GM19438 (cell line): Measurements from ENCODE around the gene ARHGAP18.

Source experiments
- ATAC-seq: cut with Tn5 transposase; IDR thresholded peaks from one replicate; pipeline ENCODE4 v1.9.1; 2021; ENCODE audit warnings: low read depth; ENCODE audit not compliant: unreplicated experiment

The ARHGAP18 gene

DNA sequence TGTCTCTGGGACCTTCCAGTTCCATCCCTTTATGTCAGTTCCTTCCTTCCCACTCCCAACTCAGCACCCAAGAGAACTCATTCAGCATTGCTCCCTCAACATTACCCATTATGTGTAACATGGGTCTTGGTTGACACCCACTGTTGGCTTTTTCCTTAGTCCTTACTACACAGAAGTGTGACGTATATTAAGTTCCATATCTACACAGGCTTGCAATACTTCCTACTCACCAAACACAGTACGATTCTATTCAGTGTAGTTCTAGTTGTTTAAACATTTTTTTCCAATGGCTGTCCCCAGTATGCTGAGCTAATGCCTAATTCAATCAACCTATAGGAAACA lies 37.7 kb downstream of the ARHGAP18 start:
- ATAC-seq, result peak; percentile 2

DNA sequence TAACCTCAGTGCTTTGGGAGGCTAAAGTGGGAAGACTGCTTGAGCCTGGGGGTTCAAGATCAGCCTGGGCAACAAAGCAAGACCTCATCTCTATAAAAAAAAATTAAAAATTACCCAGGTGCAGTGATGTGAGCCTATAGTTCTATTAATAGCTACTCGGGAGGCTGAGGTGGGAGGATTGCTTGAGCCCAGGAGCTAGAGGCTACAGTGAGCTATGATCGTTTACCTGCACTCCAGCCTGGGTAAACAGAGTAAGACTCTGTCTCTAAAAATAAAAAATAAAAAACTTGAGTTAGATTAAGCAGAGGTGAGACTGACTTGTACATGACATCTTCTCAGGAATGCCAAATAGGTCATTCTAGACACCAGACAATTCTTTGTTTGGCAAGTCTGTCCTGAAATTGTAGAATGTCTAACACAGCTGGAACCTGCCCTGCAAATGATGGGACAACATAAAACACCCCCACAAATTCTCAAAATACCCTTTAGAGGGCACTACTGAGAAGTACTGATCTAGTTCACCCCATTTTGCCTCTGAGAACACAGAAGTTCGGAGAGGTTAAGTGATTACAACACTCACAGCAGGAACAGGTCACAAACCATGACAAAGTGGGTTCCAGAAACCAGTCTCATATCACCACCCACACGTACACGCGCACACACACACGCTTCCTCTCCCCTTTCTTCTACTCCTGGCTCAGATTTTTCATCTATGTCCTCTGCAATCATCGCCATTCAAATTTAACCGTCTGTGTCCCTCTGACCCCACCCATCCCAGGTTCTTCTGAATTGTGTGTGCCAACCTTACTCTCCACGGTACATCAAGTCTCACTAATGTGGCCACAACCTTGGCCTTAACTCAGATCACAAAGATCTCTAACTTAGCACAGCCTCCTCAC lies 38.3 kb downstream of the ARHGAP18 start:
- ATAC-seq, result peak; percentile 76

DNA sequence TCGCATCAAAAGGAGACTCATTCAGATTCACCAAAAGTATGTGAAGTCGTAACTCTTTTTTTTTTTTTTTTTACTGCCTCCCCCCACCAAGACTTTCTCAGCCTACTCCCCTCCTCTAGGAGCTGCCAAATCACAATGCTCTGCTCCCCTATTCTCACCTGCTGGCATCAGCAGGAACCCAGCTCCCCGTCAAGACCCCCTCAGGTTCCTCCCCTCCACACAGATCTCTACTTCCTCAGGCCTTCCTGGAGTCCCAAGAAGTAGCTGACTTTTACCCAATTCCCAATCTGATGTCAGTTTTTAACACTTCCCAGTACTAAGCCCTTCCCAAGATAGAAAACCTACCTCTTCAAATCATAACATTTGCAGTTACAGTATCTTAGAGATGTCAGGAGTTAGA lies 39.3 kb downstream of the ARHGAP18 start:
- ATAC-seq, result no peak

DNA sequence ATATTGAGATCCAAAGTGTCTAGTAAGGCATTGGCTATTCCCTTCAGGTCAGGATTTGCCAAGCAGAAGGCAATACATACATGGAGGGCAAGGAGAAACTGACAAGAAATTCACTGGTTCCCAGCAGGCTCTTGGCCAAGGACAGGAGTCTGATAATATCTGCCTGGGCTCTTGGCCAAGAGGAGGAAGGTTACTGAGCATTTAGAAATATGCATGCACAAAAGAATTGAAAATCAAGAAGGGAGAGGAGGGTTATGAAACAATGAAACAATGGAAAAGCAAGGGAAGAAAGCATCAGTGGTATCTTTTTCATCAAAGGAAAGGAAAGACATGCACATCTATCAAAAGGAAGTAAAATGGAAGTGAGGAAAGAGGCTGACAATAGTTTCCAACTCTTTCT lies 42.4 kb downstream of the ARHGAP18 start:
- no peak for ATAC-seq

DNA sequence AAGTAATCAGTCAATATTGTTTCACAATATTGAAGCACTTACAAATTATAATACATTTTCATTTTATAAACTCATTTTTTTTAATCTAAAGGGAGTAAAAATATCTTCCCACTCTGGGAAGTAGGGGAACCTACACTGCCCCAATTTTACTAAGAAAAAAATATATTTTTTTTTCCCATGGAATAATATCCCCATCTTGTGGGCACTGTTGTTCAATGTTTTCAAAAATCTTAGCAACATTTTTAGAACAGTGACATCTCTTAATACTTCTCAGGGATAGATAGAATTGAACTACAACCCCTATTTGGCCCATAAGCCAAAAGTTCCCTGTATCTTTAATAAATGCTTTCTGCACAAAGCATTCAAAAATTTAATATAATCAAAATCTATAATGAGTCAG lies 42.9 kb downstream of the ARHGAP18 start:
- no peak for ATAC-seq

DNA sequence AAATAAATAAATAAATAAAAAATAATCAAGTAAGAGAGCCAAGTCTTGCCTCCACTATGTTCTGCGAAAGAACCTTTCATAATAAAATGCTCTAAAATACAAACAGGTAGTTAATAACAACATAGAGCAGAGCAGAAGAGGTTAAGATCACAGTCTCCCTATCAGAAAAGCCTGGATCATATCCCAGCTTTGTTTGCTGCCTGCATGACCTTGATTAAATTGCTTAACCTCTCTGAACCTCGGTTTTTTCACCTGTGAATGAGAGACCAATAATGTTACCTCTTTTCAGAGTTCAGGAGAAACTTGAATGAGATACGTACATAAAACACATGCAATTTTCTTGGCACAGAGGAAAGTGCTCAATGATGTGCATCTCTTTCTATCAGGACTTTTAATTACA lies 44.4 kb downstream of the ARHGAP18 start:
- no peak for ATAC-seq

DNA sequence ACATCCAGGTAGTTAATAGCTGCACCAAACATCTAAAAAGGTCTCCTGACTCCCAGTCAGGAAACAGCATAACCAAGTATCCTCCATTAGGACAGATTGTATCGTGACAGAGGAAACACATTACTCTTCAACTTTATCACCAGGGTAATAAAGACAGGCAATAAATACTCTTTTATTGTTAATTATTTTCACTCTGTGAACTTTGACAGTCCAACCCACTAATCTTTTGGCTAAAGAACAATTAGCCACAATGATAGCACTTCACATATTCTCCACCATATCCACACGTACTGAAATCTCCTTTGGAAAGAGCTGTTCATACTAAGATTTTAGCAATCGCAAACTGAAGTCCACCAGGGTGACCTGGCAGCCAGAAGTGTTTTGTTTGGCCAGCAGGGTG lies 46.4 kb downstream of the ARHGAP18 start:
- ATAC-seq, result no peak

DNA sequence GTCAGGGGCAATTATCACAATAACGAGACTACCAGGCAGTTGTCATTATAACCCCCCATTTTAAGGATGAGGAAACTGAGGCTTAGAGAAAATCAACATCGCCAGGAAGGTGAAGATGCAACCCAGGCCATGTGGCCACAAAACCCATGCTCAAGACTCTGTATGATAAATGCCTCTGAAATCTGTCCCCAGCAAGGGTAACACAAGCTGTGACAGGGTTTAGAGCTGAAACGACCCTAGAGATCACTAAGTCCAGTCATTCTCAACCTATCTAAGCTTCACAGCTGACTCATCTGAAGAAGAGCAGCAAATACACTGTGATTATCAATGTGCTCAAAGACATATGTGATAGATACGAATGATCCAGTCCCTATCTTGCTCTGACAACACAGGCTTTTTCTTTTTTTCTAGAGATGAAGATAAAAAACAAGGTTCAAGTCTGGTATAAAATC lies 47.0 kb downstream of the ARHGAP18 start:
- ATAC-seq, result no peak

DNA sequence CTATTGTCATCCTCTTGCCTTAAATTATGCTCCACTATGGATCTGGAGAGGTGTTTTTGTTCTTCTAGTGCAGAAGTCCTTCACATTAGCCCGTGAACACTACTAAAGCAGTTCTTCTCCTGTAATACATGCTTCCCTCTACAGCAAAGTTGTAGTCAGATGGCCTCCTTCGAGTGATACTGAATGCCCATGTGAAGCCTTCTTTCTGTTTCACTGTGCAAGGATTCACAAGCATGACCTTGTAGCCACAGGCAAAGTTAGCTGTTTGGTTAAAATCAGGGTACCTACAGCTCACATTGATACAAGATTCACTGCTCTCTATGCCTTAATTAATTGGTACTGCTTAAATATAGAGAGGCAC lies 47.6 kb downstream of the ARHGAP18 start:
- peak; percentile 70 for ATAC-seq

DNA sequence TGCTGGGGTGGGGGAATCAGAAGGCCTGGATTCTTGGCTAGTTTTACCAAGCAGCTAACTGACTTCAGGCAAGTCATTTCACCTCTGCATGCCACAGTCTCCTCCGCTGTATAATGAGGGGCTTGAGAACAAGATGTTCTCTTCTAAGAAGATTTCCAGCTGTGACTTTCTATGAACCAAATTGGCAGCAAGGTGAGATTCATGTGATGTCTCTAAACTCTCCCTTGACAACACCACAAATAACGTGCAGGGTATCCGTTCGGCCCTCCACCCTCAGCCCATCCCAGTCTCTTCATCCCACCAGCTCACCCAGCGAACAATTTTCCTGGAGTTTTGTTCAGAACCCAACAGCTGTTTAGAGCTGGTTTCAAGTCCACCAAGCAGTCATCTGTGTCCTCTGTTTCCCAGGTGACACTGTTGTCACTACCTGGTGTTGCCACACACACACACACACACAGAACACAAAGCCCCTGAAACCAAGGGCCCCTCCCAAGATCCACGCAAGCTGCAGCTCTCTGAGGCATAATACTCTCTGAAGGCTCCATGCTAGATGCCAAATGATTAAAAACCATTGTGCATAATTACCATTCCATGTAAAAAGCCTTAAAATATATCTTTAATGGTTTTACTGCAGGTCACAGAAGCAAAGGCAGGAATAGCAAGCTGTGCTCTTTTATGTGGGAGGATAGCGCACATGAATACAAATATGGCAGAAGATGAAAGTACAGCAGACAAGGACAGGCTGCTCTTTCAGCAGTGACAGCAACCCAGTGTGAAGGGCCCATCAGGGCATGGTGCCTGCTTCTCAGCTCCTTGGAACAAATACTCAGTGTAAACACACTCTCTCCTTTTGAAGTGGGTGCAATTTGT lies 48.2 kb downstream of the ARHGAP18 start:
- peak; percentile 10 for ATAC-seq

DNA sequence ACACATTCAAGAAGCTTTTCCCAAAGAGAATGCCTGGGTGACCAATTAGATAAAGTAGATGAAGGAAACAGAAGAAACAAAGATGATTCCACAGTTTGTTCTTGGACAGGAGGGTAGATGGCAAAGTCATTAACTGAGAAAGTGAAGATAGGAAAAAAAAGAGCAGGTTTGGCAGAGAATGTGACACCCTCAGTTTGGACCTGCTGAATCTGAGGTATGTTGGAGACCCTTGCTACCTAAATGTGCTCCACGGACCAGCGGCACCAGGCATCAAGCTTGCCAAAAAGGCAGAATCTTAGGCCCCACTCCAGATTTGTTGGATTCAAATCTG lies 49.7 kb downstream of the ARHGAP18 start:
- no peak for ATAC-seq

DNA sequence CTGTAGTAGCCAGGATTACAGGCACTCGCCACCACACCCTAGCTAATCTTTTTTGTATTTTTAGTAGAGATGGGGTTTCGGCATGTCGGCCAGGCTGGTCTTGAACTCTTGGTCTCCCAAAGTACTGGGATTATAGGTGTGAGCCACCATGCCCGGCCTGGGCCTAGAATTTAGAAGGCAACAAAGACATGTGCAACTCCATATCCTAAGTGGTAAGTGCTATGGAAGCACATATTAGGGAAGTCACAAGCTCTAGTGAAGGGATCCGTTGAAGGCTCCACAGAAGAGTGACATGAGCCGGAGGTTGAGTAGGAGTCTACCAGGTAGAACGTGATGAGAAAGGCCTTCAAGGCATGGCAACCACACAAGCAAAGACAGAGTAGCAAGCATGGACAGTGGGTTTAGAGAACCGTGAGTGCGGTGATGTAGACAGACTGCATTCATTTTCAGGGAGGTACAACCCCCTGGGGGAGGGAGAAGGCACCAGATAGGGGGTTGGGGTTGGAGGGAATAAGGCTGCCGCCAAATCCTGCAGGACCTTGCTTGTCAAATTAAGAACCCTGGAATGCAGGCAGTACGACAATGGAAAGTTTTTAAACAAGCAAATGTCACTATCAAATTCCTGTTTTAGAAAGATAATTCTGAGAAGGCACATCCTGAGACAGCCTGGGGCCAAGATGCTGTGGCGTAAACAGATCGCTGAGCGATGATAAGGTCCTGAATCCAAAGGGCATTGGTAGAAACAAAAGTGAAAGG lies 50.2 kb downstream of the ARHGAP18 start:
- no peak for ATAC-seq

DNA sequence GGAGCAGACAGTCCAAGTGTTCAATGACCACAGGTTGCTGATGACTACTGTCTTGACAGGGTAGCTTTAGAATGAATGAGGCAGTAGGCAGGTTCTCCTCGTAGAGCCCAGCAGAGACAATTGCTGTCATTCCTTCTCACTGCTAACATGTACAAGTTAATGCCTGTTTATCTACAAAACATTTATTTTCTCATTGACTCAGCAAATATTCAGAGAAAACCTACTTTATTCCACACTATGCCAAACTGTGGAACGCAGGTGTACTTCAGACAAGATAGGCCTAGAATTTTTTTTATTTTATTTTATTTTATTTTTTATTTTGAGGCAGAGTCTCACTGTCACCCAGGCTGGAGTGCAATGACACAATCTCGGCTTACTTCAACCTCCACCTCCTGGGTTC lies 50.8 kb downstream of the ARHGAP18 start:
- no peak for ATAC-seq

DNA sequence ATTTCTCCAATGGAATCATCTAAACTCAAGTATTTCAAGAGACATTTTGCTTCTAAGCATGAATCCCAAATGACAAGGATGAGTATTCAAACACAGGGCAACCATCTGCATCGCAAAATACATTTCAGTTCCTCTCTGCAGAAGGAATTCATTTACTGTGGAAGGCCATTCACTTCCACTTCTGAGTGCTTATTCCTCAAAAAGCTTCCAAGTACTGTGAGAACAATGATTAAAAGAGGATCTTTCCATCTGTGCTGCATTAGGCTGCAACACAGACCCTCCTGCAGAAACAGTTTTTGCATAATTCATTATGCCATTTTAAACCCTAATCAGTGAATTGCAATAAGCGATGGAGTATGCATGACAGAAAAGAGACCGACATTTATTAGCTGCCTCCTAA lies 52.5 kb downstream of the ARHGAP18 start:
- no peak for ATAC-seq

DNA sequence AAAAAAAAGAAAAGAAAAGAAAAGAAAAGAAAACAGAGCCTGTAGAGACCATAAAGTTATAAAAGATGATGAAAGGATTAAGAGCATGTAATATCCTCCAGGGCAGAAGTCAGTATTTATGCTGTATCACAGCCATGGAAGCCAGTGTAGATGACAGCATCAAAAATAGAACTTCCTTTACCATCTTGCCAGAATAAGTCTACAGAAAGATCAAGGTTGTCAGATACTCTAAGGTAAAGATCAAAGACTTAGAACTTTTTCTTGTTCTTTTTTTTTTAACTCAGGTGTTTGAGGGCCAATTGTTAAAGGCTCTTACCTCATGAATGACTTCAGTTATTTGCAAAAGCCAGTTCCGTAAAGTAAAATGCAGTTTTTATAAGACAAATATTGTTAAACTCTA lies 54.6 kb downstream of the ARHGAP18 start:
- ATAC-seq, result no peak

DNA sequence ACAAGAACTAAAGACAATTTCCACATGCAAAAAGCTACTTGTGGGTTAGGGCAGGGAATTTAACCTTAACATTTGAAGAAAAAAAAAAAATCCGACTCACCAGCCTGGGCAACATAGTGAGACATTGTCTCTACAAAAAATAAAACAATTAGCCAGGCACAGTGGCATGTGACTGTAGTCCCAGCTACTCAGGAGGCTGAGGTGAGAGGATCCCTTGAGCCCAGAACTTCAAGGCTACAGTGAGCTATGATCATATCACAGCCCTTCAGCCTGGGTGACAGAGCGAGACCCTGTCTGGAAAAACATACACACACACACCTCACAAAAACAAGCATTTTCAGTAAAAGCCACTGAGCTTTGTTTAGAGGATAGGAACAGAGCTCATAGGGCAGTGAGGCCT lies 56.2 kb downstream of the ARHGAP18 start:
- no peak for ATAC-seq

DNA sequence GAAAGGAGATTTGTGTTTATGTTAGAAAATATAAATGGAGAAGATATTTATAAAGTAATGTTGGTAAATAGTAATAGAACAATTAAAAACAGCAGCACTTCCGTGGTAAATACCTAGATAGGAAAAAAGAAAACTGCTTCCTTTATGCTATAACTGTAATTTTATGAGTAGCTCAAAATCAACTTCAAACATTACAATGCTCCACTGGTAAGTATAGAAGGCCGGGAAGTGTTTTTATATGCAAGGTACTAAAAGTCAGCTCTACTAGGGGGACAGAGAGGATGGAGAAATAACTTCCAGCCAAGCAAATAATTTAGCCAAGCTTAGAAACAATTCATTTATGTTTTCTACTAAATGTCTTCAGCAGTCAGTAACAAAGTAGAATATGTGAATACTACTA lies 56.7 kb downstream of the ARHGAP18 start:
- ATAC-seq, result no peak

DNA sequence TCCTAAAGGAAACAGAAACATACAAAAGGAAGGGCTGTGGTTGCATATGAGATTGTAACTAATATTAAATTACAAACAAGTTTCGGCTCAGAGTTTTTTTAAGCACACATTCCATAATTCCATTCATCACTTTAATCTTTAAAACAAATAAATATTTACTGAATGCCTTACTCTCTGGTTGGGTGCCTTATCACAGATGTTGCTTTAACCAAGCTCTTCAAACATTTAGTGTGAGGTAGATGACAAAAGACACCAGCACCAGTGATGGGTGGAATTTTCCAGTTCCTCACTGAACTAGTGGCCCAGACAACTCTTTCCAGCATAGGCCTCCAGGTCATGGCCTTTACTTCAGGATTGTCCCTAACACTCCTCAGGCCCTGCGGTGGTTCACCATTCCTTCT lies 58.7 kb downstream of the ARHGAP18 start:
- ATAC-seq, result no peak

DNA sequence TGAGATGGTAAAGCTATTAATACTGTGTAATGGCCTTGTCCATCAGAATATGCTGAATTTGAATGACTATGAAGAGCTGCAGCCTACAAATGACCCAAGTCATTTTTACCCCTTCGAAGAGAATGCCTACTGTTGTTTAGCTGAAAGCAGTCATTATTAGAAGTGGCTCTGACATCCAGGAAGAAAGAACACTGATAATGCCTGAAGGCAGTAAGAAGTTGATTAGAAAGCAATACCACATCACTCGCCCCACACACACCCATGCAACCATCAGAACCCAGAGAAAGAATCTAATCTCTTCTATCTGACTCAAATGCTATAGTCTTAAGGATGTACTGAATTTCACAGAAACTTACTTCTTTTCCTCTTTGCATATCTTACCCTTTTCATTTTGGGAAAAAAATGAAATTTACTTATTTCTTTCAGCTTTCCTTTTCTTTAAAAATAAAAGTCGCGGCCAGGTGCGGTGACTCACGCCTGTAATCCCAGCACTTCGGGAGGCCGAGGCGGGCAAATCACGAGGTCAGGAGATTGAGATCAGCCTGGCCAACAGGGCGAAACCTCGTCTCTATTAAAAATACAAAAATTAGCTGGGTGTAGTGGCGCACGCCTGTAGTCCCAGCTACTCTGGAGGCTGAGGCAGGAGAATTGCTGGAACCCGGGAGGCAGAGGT lies 61.0 kb downstream of the ARHGAP18 start:
- ATAC-seq, result no peak

DNA sequence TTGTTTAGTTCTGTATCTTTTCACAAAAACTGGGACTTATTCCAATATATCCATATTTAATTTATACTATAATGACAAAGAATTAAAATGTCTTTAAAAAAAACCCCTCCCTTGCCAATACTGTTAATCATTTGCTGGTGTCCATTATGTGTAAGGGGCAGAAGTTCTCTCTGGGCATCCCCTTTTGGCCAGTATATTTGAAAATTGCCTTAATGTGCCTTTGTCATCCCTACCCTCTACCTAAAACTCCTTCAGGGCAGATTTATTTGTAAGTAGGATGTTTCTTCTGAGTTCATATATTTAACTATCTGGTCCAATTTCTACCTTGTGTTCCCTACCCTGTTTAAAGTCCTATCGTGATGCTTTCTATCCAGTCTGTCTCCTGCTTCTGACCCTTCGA lies 62.9 kb downstream of the ARHGAP18 start:
- peak; percentile 46 for ATAC-seq

DNA sequence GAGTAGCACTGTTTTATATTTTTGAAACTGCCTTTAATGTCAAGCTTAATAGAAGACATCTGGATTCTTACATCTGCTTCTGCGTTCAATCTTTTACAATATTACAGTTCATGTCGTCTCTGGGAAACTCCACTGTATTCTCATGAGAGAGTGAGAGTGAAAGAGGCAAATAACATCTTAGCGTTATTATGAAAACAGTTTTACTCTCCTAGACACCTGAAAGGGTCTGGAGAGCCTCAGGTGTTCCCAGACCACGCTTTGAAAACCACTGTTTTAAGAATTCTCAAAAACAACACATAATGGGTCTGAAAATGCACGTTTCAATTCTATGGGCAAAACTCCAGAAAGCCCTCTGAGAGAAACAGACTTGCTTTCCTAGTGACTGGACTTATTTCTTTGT lies 63.3 kb downstream of the ARHGAP18 start:
- peak; percentile 84 for ATAC-seq
